ENCODE results near the gene PIP5KL1. TPM values are rescaled to one million over a fixed set of nuclear protein-coding genes. Genes with fewer than 3 reads are reported as not detected.

The PIP5KL1 gene
- polyA plus RNA-seq, 1 donor (not counting 4 experiments of a cell fraction or from before 2014, with no cell fraction given) = 4.4 TPM

GRCh38 chr9:127876764-127877562, 53.6 kb downstream of the PIP5KL1 start:
- Histone ChIP-seq H2AFZ (ENCODE audit: control insufficient read depth, low read length) (peak overlapping the region; percentile 86), H3K9me3 (ENCODE audit: control insufficient read depth, low read depth, low read length) (no peaks in the 10 kb centered on the region), H3K4me2 (ENCODE audit: control insufficient read depth, extremely low read depth, insufficient read depth, low read depth, low read length) (peak overlapping the region; percentile 91), H4K20me1 (ENCODE audit: control insufficient read depth, extremely low read depth, insufficient read depth, low read length) (no peaks in the 10 kb centered on the region), H3K27ac (ENCODE audit: control insufficient read depth, insufficient read depth, low read length) (peak overlapping the region; percentile 31), H3K9me1 (ENCODE audit: control insufficient read depth, extremely low read depth, insufficient read depth, low read length) (no peaks in the 10 kb centered on the region), H3K79me2 (ENCODE audit: control insufficient read depth, insufficient read depth, low read length) (peaks cover 2% of the 10 kb centered on the region), H3K4me3 (ENCODE audit: control insufficient read depth in 2 of 3, extremely low read depth in 1 of 3, insufficient read depth in 2 of 3, low read depth in 1 of 3, low read length in 3 of 3) (peak overlapping the region; percentile 46 to 67 (median 67)), H3K4me1 (ENCODE audit: control insufficient read depth, extremely low read depth, insufficient read depth, low read length) (peaks cover 24% of the 10 kb centered on the region), H3K36me3 (ENCODE audit: control insufficient read depth in 2 of 2, extremely low read depth in 1 of 2, insufficient read depth in 2 of 2, low read length in 2 of 2) (peaks cover 0 to 5% of the 10 kb centered on the region in 2 experiments), H3K9ac (ENCODE audit: control insufficient read depth, extremely low read depth, insufficient read depth, low read length) (peak overlapping the region; percentile 65), H3K27me3 (ENCODE audit: control insufficient read depth, extremely low read depth, insufficient read depth, low read length) (no peaks in the 10 kb centered on the region)
- dilution Hi-C loops (cut with MboI; ENCODE audit: extremely low pct_ligation_motif_present, low sequenced_read_pairs) = no loop called here
- DNase-seq (ENCODE audit: low read depth, low spot score) (no peak), FAIRE-seq (no peak)
- no peak for TF ChIP-seq CTCF (optimal IDR thresholded peaks at IDR 0.05 in 1 of 3, IDR thresholded peaks at IDR 0.05 in 1 of 3, conservative IDR thresholded peaks at IDR 0.05 in 1 of 3; ENCODE audit: extremely low read depth in 1 of 3, insufficient read depth in 2 of 3, low read length in 3 of 3)
- TF ChIP-seq EZH2 (IDR thresholded peaks at IDR 0.05; ENCODE audit: low read length) = no peak

- no peaks in the 10 kb centered on the region for H3K9me1 ChIP-seq (ENCODE audit: control insufficient read depth, extremely low read depth, insufficient read depth, low read length)
- peaks cover 24% of the 10 kb centered on the region for H3K4me1 ChIP-seq (ENCODE audit: control insufficient read depth, extremely low read depth, insufficient read depth, low read length)
- no peak overlapping the region for H2AFZ ChIP-seq (ENCODE audit: control insufficient read depth, low read length)
- H3K4me2 ChIP-seq (ENCODE audit: control insufficient read depth, extremely low read depth, insufficient read depth, low read depth, low read length) = no peak overlapping the region
- H3K27ac ChIP-seq (ENCODE audit: control insufficient read depth, insufficient read depth, low read length) = no peak overlapping the region
- H3K27me3 ChIP-seq (ENCODE audit: control insufficient read depth, extremely low read depth, insufficient read depth, low read length) = no peaks in the 10 kb centered on the region
- H3K4me3 ChIP-seq (ENCODE audit: control insufficient read depth in 2 of 3, extremely low read depth in 1 of 3, insufficient read depth in 2 of 3, low read depth in 1 of 3, low read length in 3 of 3) = no peak overlapping the region
- H3K36me3 ChIP-seq (ENCODE audit: control insufficient read depth in 2 of 2, extremely low read depth in 1 of 2, insufficient read depth in 2 of 2, low read length in 2 of 2) = peaks cover 0 to 5% of the 10 kb centered on the region in 2 experiments
- H3K79me2 ChIP-seq (ENCODE audit: control insufficient read depth, insufficient read depth, low read length) = peaks cover 2% of the 10 kb centered on the region
- H3K9me3 ChIP-seq (ENCODE audit: control insufficient read depth, low read depth, low read length) = no peaks in the 10 kb centered on the region
- dilution Hi-C loops (cut with MboI; ENCODE audit: extremely low pct_ligation_motif_present, low sequenced_read_pairs) = no loop called here
- H3K9ac ChIP-seq (ENCODE audit: control insufficient read depth, extremely low read depth, insufficient read depth, low read length) = no peak overlapping the region
- DNase-seq (ENCODE audit: low read depth, low spot score) = no peak
- H4K20me1 ChIP-seq (ENCODE audit: control insufficient read depth, extremely low read depth, insufficient read depth, low read length) = no peaks in the 10 kb centered on the region
- TF ChIP-seq CTCF (optimal IDR thresholded peaks at IDR 0.05 in 1 of 3, IDR thresholded peaks at IDR 0.05 in 1 of 3, conservative IDR thresholded peaks at IDR 0.05 in 1 of 3; ENCODE audit: extremely low read depth in 1 of 3, insufficient read depth in 2 of 3, low read length in 3 of 3) (no peak), EZH2 (IDR thresholded peaks at IDR 0.05; ENCODE audit: low read length) (no peak)
- no peak for FAIRE-seq
Observed at GRCh38 chr9:127876026-127876763, 54.4 kb downstream of the PIP5KL1 start.

All from keratinocyte (primary cell).